ENCODE results near the gene CNN2.
A peak's percentile ranks its signal among the peaks of the same experiment; 100 is the strongest.

CNN2 gene

DNA sequence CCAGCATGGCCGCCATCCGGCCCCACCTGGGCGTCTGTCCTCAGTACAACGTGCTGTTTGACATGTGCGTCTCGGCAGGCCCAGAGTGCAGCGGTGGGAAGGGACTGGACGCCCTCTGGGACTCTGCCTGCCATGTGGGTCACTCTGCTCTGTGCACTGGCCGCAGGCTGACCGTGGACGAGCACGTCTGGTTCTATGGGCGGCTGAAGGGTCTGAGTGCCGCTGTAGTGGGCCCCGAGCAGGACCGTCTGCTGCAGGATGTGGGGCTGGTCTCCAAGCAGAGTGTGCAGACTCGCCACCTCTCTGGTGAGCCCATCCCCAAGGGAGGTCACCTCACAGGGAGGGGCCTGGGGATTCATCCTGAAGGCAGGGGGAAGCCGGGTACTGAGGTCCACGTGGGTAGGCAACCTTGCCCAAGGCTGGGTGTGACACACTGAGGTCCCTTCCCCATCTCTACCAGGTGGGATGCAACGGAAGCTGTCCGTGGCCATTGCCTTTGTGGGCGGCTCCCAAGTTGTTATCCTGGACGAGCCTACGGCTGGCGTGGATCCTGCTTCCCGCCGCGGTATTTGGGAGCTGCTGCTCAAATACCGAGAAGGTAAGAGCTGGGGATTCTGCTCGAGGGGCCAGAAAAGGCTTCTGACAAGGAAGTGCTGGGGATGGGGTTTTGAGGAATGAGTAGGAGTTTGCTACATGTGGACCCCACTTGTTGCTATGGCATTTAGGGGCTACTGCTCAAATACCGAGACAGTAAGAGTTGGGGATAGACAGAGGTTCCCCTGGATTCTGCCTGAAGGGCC lies 24.8 kb downstream of the CNN2 start:
- no peak for DNase-seq

DNA sequence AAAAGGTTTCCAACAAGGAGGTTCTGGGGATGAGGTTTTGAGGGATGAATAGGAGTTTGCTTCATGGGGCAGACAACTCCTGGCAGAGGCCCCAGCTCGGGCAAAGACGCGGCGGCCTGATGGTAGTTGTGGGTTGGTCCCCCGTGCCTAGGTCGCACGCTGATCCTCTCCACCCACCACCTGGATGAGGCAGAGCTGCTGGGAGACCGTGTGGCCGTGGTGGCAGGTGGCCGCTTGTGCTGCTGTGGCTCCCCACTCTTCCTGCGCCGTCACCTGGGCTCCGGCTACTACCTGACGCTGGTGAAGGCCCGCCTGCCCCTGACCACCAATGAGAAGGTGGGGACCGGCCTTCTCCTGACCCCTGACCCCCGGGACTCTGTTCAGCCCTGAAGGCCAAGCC lies 25.4 kb downstream of the CNN2 start:
- no peak for DNase-seq

DNA sequence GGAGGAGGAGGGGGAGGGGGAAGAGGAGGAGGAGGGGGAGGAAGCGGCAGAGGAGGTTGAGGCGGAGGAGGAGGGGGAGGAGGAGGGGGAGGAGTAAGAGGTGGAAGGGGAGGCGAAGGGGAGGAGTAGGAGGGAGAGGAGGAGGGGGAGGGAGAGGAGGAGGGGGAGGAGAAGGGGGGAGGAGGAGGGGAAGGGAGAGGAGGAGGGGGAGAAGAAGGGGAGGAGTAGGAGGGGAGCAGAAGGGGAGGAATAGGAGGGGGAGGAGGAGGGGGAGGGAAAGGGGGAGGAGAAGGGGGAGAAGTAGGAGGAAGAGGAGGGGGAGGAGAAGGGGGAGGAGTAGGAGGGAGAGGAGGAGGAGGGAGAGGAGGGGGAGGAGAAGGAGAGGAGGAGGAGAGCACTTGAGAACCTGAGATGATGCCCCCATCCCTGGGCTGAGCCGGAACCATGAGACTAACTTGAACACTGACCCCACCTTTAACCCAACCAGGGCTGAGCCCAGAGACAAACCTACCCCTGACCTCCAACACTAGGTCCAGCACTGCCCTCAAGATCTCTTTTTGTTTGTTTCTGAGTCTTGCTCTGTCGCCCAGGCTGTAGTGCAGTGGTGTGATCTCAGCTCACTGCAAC lies 26.1 kb downstream of the CNN2 start:
- DNase-seq, result no peak

DNA sequence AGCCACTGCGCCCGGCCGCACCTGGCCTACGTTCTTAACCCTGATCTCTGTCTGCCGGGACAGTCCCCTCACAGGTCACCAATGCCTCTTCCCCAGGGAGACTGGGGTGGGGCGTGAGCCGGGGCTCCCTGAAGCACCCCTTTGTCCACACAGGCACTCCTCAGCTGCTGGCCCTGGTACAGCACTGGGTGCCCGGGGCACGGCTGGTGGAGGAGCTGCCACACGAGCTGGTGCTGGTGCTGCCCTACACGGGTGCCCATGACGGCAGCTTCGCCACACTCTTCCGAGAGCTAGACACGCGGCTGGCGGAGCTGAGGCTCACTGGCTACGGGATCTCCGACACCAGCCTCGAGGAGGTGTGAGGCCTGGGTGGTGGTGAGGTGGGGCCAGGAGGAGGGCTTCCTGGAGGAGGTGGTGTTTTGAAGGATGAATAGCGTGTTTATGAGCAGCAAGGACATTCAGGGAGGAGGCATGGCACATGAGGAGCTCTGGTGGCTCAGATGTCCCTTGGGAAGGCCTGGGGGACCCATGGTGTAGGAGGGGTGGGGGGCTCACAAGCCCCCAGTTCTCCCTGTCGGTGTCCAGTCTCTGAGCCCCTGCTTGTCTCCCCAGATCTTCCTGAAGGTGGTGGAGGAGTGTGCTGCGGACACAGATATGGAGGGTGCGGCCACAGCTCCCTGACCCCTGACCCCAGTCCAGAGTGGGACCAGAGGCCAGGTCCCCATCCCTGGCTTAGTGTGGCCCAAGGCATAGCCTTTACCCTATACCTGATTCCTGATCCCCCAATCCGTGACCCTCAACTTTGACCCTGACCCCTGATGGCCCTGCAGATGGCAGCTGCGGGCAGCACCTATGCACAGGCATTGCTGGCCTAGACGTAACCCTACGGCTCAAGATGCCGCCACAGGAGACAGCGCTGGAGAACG lies 27.0 kb downstream of the CNN2 start:
- no peak for DNase-seq

DNA sequence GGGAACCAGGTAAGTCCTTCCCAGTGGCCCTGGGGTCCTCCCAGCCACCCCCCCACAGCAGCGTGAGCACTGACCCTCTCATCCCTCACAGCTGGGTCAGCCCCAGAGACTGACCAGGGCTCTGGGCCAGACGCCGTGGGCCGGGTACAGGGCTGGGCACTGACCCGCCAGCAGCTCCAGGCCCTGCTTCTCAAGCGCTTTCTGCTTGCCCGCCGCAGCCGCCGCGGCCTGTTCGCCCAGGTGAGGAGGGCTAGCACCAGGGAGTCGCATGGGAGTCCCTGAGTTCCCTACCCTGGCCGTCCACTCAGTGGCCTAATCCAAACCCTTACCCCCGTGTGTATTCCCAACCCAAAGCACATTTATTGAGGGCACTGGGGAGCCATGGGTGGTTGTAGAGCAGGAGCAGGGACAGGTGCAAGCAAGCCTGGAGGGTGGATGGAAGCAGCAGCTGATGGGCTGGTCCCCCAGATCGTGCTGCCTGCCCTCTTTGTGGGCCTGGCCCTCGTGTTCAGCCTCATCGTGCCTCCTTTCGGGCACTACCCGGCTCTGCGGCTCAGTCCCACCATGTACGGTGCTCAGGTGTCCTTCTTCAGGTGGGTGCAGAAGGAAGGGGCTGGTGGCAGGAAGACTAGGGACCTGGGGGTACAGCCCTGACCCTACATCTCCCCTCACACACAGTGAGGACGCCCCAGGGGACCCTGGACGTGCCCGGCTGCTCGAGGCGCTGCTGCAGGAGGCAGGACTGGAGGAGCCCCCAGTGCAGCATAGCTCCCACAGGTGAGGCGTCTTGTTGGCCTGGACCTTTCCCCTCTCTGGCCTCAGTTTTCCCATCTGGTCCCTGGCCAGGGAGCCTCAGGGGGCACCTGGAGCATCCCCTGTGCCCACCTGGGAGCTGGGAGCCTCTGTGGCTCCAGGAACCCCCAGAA lies 28.0 kb downstream of the CNN2 start:
- DNase-seq, result no peak

DNA sequence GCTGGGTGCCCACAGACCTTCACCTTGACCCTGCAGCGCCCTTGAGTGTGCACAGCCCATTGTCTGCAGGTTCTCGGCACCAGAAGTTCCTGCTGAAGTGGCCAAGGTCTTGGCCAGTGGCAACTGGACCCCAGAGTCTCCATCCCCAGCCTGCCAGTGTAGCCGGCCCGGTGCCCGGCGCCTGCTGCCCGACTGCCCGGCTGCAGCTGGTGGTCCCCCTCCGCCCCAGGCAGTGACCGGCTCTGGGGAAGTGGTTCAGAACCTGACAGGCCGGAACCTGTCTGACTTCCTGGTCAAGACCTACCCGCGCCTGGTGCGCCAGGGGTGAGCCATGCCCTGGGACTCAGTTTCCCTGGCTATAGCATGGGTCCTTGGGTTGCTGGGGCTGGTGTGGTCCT lies 28.6 kb downstream of the CNN2 start:
- DNase-seq, result no peak

DNA sequence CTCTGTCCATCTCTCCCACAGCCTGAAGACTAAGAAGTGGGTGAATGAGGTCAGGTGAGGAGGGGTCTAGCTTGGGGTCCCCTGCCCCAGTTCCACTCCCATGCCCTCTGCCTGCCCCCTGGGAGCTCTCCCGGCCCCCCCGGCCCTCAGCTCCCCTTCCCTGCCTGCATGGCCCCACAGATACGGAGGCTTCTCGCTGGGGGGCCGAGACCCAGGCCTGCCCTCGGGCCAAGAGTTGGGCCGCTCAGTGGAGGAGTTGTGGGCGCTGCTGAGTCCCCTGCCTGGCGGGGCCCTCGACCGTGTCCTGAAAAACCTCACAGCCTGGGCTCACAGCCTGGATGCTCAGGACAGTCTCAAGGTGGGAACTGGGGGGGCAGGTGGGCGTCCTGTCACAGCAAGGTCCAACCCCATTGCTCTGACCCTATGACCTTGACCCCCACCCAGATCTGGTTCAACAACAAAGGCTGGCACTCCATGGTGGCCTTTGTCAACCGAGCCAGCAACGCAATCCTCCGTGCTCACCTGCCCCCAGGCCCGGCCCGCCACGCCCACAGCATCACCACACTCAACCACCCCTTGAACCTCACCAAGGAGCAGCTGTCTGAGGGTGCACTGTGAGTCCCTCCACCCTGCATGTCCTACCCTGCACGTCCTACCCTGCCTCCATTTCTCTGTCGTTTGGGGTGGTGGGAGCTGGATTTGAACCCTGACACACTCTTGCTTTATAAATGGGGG lies 29.6 kb downstream of the CNN2 start:
- no peak for DNase-seq

DNA sequence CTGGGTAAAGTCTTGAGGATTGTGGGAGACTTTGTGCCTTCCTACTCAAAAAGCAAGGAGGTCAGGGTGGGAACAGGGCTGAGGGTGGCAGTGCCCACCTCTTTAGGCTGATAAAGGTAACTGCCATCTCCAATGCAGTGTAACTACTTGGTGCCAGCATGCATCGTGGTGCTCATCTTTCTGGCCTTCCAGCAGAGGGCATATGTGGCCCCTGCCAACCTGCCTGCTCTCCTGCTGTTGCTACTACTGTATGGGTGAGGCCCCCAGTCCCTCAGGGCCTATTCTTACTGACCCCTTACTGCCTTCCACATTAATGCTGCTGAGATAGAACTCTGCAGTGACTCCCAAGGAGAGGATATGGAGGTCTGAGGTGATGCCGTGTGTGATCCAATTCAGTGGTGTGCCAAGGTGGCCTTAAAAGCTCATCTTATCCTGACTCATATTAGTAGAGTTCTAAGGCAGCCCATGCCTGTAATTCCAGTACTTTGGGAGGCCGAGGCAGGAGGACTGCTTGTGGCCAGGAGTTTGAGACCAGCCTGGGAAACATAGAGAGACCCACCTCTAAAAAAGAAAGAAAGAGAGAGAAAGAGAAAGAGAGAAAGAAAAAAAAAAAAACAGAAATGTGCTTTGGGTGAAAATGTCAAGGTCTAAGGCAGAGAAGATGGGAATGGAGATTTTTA lies 30.9 kb downstream of the CNN2 start:
- DNase-seq, result peak; percentile 54

DNA sequence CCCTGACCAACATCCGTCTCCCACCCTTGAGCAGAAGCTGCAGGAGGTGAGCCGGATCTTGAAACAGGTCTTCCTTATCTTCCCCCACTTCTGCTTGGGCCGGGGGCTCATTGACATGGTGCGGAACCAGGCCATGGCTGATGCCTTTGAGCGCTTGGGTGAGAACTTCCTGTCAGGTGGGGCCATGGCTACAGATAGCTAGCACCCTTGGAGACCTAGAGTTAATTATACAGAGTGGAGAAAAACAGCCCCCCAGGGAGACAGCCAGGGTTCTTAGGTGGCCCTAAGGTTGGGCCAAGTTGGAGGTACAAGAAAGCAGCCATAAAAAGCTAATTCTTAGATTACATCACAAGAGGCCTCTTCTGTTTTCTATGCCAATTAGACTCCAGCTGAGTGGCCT lies 31.7 kb downstream of the CNN2 start:
- no peak for DNase-seq

DNA sequence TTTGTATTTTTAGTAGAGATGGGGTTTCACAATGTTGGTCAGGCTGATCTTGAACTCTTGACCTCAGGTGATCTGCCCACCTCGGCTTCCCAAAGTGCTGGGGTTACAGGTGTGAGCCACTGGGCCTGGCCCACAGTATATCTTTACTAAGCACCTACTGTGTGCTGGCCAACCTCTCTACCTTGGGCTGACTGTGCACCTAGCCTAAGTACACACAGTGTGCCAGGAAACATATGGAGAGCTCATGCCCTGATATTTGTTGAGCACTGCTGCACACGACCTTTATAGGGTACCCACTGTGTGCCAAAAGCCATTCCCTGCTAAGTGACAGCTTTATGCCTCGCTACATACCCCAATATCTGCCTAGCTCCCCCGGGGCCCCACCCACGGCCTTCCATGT lies 34.3 kb downstream of the CNN2 start:
- DNase-seq, result no peak

DNA sequence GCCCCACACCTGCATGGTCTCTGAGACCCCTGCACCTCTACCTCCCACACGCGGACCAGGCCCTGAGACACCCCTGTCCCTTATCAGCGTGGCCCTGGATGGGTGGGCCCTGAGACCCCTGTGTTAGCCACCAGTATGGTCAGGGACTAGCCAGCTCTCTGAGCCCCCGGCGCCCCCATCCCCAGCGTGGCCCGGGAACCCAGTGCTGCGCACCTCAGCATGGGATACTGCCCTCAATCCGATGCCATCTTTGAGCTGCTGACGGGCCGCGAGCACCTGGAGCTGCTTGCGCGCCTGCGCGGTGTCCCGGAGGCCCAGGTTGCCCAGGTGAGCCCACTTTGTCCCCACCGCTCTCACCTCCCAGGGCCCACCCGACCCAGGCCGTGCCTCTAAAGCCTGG lies 35.6 kb downstream of the CNN2 start:
- DNase-seq, result no peak

DNA sequence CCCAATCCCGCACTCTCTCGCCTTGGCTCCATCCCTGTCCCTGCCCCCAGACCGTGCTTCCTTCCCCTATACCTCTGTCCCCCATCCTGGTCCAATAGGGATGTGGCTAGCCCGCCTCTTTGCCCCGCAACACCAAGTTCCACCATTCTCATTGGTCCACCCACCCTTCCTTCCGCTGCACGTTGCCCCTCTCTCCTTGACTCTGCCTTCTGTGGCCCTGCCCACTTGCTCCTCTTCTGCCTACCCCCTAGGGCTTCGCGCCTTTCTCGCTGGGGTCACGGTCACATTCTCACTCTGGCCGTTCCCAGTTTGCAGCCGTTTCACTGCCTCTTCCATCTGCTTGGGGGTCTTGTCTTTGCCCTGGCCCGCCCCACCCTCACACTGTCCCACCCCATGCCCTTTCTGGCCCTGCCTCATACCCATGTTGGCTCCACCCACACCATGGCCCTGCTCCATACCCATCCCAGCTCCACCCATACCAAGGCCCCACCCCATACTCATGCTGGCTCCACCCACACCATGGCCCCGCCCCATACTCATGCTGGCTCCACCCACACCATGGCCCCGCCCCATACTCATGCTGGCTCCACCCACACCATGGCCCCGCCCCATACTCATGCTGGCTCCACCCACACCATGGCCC lies 36.1 kb downstream of the CNN2 start:
- no peak for DNase-seq

DNA sequence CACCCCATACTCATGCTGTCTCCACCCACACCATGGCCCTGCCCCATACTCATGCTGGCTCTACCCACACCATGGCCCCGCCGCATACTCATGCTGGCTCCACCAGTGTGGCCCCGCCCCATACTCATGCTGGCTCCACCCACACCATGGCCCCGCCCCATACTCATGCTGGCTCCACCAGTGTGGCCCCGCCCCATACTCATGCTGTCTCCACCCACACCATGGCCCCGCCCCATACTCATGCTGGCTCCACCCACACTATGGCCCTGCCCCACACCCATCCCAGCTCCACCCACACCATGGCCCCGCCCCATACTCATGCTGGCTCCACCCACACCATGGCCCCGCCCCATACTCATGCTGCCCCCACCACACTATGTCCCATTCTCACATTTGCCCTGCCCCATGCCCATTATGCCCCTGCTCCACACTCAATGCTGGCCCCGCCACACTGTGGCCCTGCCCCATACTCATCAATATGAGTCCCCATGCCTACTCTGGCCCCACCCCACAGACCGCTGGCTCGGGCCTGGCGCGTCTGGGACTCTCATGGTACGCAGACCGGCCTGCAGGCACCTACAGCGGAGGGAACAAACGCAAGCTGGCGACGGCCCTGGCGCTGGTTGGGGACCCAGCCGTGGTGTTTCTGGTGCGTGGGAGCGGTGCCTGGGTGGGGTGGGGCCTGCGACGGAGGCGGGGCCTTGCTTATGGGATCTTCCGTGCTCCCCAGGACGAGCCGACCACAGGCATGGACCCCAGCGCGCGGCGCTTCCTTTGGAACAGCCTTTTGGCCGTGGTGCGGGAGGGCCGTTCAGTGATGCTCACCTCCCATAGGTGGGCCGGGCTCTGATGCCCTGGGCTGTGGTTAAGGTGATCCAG lies 36.9 kb downstream of the CNN2 start:
- no peak for DNase-seq

DNA sequence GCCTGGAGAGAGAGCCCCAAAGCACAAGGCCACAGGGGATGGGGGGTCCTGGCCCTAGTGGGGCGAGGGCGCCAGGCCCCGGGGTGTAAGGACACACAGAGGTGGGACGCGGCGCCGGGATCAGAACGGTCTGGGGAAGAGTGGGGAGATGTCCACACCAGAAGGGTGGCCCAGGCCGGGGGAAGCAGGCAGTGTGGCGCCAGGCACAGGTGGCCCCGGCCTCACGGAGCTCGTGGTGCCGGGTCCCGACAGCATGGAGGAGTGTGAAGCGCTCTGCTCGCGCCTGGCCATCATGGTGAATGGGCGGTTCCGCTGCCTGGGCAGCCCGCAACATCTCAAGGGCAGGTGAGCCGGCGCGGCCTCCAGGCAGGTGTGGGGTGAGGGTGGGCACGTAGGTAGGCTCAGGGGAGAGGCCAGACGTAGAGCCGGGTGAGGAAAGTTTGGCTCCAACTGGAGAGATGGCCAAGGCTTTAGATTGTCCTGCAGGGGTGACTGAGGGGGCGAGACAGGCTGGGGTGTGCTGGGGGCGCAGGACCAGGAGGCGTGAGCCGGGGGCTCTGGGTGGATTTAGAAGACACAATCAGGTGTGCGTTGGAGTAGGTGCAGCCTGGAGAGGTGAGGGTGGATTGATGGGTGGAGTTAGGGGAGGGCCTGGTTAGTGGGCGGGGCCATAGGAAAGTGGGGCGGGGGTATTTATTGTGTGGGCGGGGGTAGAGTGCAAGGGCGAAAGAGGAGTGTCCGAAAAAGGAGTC lies 37.7 kb downstream of the CNN2 start:
- DNase-seq, result no peak

DNA sequence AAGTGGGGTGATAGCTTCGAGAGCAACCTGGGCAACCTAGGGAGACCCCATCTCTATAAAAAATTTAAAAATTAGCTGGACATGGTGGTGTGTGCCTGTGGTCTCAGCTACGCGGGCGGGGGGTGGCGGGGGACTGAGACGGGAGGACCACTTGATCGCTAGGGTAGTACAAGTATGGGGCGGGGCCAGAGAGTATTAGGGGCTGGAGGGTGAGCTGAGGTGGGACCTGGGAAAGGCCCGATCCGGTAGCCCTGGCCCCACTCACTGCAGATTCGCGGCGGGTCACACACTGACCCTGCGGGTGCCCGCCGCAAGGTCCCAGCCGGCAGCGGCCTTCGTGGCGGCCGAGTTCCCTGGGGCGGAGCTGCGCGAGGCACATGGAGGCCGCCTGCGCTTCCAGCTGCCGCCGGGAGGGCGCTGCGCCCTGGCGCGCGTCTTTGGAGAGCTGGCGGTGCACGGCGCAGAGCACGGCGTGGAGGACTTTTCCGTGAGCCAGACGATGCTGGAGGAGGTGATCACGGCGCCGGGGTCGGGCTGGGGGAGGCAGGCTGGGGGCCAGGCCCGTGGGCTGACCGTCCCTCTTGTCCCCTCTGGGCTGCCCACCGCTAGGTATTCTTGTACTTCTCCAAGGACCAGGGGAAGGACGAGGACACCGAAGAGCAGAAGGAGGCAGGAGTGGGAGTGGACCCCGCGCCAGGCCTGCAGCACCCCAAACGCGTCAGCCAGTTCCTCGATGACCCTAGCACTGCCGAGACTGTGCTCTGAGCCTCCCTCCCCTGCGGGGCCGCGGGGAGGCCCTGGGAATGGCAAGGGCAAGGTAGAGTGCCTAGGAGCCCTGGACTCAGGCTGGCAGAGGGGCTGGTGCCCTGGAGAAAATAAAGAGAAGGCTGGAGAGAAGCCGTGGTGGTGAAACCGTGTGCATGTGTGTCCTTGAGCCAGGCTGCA lies 38.5 kb downstream of the CNN2 start:
- peak; percentile 63 for DNase-seq

DNA sequence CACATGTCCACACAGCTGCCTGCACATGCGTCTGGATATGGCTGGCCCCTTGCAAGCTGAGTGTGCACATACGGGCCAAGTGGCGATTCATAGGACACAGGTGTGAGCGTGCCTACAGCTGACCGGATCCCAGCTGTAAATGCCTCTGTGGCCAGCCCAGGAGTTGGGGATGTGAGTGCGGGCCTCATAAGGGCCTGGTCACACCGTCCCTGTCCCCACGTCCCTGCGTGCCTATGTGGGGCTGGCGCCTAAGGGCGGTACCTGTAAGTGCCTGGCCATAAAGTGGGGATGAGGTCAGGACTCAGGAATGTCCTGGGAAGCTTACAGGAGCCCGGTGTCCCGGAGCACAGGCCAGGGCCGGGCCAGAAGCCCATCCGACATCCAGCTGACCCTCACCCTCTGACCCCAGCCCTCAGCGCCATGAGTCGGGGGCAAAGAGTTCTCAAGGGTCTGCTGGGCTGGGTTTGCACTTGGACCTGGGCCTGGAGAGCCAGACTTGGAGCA lies 39.2 kb downstream of the CNN2 start:
- DNase-seq, result no peak

DNA sequence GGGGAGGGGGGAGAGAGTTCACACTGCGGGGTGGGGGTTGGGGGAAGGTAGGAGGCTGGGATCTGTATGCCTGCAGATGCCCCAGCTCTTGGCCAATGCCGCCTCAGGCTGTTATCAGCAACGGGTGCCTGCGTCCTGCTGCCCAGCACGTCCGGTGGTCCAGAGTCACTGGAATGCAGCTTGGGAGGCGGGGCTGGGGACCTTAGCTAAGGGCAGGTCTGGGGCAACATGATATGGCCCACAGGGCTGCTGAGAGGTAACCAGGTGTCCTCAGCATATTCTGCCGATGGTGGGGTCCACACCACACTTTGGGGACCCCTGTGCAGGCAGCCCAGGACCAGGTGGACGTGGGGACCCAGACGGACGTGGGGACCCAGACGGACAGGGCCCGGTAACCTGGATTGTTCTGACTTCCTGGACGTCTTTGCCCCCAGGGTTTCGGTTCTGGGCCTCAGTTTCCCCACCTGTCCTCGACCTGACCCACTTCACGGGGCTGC lies 39.9 kb downstream of the CNN2 start:
- DNase-seq, result no peak

All from fibroblast of skin of back (primary cell).